Natural killer cell (primary cell): Measurements from ENCODE around the gene MDGA2. TPM values are rescaled to one million over a fixed set of nuclear protein-coding genes. Genes with fewer than 3 reads are reported as not detected.

Source experiments
- ATAC-seq, 3 donors: fragments of 150-1000 bp in 2 of 3; fragments of 200-7000 bp in 1 of 3; cut with Tn5 transposase; 1 replicate in 1 of 3; 2 replicates in 2 of 3; pipeline ENCODE4 v1.10.0; 2021; ENCODE audit warnings: mild to moderate bottlenecking in 2 of 3, moderate library complexity in 2 of 3
- DNase-seq, 2 donors: peaks; one replicate each; pipeline versions ENCODE4 v3.0.0 to v3.0.0-alpha.2; 2013 to 2021; ENCODE audit warnings: mixed read lengths in 1 of 2
- H3K27ac ChIP-seq: one replicate; pipeline ENCODE4 v1.5.1; 2013; ENCODE audit warnings: mild to moderate bottlenecking, low read length
- H3K27me3 ChIP-seq: one replicate; pipeline ENCODE4 v1.6.1; 2013; ENCODE audit warnings: low read length; ENCODE audit not compliant: control insufficient read depth, insufficient read depth
- H3K36me3 ChIP-seq: one replicate; pipeline ENCODE4 v1.6.1; 2013; ENCODE audit warnings: low read length; ENCODE audit not compliant: control insufficient read depth, insufficient read depth
- H3K4me1 ChIP-seq: one replicate; pipeline ENCODE4 v1.6.1; 2013; ENCODE audit warnings: low read length; ENCODE audit not compliant: control insufficient read depth, insufficient read depth
- H3K4me3 ChIP-seq: one replicate; pipeline ENCODE4 v1.5.1; 2013; ENCODE audit warnings: low read length
- H3K9me3 ChIP-seq: one replicate; pipeline ENCODE4 v1.6.1; 2013; ENCODE audit warnings: low read length; ENCODE audit not compliant: control insufficient read depth, insufficient read depth
- H3K27ac Mint-ChIP-seq, 2 donors: one replicate each; pipeline ENCODE4 v1.8.0; 2022; ENCODE audit warnings: mild to moderate bottlenecking in 2 of 2, mixed read lengths in 2 of 2, moderate library complexity in 1 of 2
- H3K27me3 Mint-ChIP-seq, 2 donors: one replicate each; pipeline ENCODE4 v1.8.0; 2022; ENCODE audit warnings: low read depth in 2 of 2, mixed read lengths in 2 of 2
- H3K36me3 Mint-ChIP-seq: one replicate; pipeline ENCODE4 v1.8.0; 2022; ENCODE audit warnings: mixed read lengths
- H3K4me1 Mint-ChIP-seq, 2 donors: one replicate each; pipeline ENCODE4 v1.8.0; 2022; ENCODE audit warnings: mixed read lengths in 2 of 2
- H3K4me3 Mint-ChIP-seq: one replicate; pipeline ENCODE4 v1.8.0; 2022; ENCODE audit warnings: mild to moderate bottlenecking, moderate library complexity, mixed read lengths
- H3K9me3 Mint-ChIP-seq, 2 donors: one replicate each; pipeline ENCODE4 v1.8.0; 2022; ENCODE audit warnings: mixed read lengths in 2 of 2
- WGBS: methylation state at CpG from one replicate; pipeline ENCODE4 v1.1.7; 2013; ENCODE audit warnings: missing lambda C conversion rate; ENCODE audit not compliant: insufficient coverage; 5-methylcytosine and 5-hydroxymethylcytosine counted together
- intact Hi-C: fragments of 100-400 bp; cut with micrococcal nuclease; formaldehyde crosslinking; loops from one replicate; pipeline ENCODE4 v1.14.2; 2022
- total RNA-seq, 4 donors: library from RNA; stranded (reverse); fragments of 120-200 nt in 1 of 4; gene quantifications; one replicate each; pipeline versions ENCODE4 v1.2.3 to v1.2.4, GENCODE V29; 2013 to 2022
- TF ChIP-seq, protein P1 (sequence below): fragments of 200-600 bp; IDR thresholded peaks from one replicate; pipeline ENCODE4 v1.8.0; 2022; ENCODE audit warnings: antibody characterized with exemption

The MDGA2 gene
- total RNA-seq, 3 donors from 2014 or later (not counting 1 experiment from before 2014, with no cell fraction given) = not detected

- Mint-ChIP-seq H3K27me3 (no peaks in the 10 kb centered on the region), H3K9me3 (peaks cover 10 to 12% of the 10 kb centered on the region in 2 donors), H3K4me3 (no peak overlapping the region), H3K36me3 (peaks cover 8% of the 10 kb centered on the region), H3K4me1 (no peaks in the 10 kb centered on the region), H3K27ac (no peak overlapping the region)
- Histone ChIP-seq H3K4me1 (no peaks in the 10 kb centered on the region), H3K9me3 (peaks cover 9% of the 10 kb centered on the region), H3K27me3 (no peaks in the 10 kb centered on the region), H3K27ac (no peak overlapping the region), H3K4me3 (no peak overlapping the region), H3K36me3 (no peaks in the 10 kb centered on the region)
- no peak for ATAC-seq
- DNase-seq = no peak
- intact Hi-C loops = no loop called here
- TF ChIP-seq, protein P1, sequence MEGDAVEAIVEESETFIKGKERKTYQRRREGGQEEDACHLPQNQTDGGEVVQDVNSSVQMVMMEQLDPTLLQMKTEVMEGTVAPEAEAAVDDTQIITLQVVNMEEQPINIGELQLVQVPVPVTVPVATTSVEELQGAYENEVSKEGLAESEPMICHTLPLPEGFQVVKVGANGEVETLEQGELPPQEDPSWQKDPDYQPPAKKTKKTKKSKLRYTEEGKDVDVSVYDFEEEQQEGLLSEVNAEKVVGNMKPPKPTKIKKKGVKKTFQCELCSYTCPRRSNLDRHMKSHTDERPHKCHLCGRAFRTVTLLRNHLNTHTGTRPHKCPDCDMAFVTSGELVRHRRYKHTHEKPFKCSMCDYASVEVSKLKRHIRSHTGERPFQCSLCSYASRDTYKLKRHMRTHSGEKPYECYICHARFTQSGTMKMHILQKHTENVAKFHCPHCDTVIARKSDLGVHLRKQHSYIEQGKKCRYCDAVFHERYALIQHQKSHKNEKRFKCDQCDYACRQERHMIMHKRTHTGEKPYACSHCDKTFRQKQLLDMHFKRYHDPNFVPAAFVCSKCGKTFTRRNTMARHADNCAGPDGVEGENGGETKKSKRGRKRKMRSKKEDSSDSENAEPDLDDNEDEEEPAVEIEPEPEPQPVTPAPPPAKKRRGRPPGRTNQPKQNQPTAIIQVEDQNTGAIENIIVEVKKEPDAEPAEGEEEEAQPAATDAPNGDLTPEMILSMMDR = no peak
- no CpG with 5 or more reads among the region's 1 CpG for WGBS
Observed at GRCh38 chr14:47167402-47167801, 508.0 kb downstream of the MDGA2 start.

DNA sequence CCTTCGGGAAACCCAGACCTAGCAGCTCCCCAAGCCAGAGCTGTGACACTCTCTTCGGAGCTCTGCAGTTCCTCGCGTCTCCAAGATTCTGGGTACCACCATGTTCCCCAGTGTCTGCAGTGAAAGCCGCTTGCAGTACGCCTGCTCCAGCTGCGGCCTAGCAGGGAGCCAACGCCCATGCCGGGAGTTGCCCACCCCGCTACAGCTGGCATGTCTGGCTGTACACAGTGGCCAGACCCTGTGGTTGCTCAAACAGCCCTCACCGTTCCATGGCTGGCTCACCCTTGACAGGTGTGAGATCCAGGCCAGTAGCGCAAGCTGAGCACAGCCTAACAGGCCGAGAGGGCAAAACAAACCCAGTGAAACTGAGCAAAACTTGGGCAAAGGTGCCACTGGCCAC, 520.0 kb downstream of the MDGA2 start:
- Histone ChIP-seq H3K27me3 (no peaks in the 10 kb centered on the region), H3K4me1 (no peaks in the 10 kb centered on the region), H3K27ac (no peak overlapping the region), H3K36me3 (no peaks in the 10 kb centered on the region), H3K9me3 (peaks cover 13% of the 10 kb centered on the region), H3K4me3 (no peak overlapping the region)
- Mint-ChIP-seq H3K36me3 (no peaks in the 10 kb centered on the region), H3K9me3 (peaks cover 13 to 21% of the 10 kb centered on the region in 2 donors), H3K27ac (no peak overlapping the region), H3K4me3 (no peak overlapping the region), H3K4me1 (no peaks in the 10 kb centered on the region), H3K27me3 (no peaks in the 10 kb centered on the region)
- TF ChIP-seq, protein P1 = no peak
- DNase-seq (no peak), ATAC-seq (no peak)
- intact Hi-C loops = no loop called here
- 93% methylated on average over 13 of the region's 13 CpGs for WGBS

DNA sequence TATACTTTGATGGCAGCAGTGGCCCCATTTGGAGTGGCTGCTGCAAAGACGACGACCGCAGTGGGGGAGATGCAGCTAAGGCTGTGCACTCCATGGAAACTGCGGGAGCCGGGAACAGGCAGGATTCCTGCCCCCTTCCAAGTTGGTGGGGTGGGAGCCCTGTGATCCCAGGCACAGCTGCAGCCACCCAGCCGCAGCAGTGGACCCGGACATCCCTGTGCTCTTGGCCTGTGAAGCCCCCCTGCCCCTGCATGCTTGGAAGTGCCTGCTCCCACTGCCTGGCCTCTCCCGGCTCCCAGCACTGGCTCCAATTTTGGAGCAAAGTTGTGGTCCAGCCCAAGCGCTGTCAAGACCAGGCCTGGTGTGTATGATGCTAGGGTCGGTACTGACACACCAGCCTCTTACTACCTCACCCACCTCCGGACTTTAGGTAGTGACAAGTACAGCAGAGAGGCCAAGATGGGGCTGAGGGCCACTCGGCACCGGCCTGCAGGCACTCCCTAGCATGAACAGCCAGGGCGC, 521.1 kb downstream of the MDGA2 start:
- H3K9me3 Mint-ChIP-seq = peaks cover 16 to 21% of the 10 kb centered on the region in 2 donors
- H3K4me1 Mint-ChIP-seq = no peaks in the 10 kb centered on the region
- no peaks in the 10 kb centered on the region for H3K27me3 Mint-ChIP-seq
- peaks cover 13% of the 10 kb centered on the region for H3K9me3 ChIP-seq
- H3K4me1 ChIP-seq = no peaks in the 10 kb centered on the region
- no peaks in the 10 kb centered on the region for H3K27me3 ChIP-seq
- H3K4me3 ChIP-seq = no peak overlapping the region
- DNase-seq = no peak
- no peak overlapping the region for H3K27ac ChIP-seq
- H3K36me3 ChIP-seq = no peaks in the 10 kb centered on the region
- no peak overlapping the region for H3K27ac Mint-ChIP-seq
- H3K4me3 Mint-ChIP-seq = no peak overlapping the region
- H3K36me3 Mint-ChIP-seq = no peaks in the 10 kb centered on the region
- 93% methylated on average over 14 of the region's 14 CpGs for WGBS
- no peak for ATAC-seq
- TF ChIP-seq, protein P1 = no peak
- intact Hi-C loops = no loop called here

DNA sequence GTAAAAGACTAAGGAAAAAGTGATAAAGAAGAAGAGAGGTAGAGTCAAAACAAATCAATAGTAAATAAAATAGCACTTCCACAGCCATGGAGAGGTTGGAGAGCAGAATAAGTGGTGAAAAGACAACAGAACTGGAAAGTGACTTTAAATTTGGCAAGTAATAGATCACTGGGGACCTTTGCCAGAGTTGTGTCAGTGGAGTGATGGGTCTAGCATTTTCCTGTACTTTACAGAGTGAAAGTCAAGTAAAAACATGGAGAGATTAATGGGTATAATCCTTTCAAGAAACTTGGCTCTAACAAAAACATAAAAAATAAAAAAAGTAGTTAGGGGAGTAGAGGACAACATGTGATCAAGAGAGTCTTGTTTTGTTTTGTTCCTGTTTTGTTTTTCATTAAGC, 521.7 kb downstream of the MDGA2 start:
- no peak overlapping the region for H3K27ac Mint-ChIP-seq
- H3K9me3 ChIP-seq = peaks cover 13% of the 10 kb centered on the region
- no peak for ATAC-seq
- H3K27ac ChIP-seq = no peak overlapping the region
- H3K4me3 Mint-ChIP-seq = no peak overlapping the region
- H3K27me3 ChIP-seq = no peaks in the 10 kb centered on the region
- no peaks in the 10 kb centered on the region for H3K4me1 ChIP-seq
- H3K9me3 Mint-ChIP-seq = peaks cover 16 to 18% of the 10 kb centered on the region in 2 donors
- peaks cover under 1% of the 10 kb centered on the region for H3K36me3 Mint-ChIP-seq
- H3K27me3 Mint-ChIP-seq = no peaks in the 10 kb centered on the region
- TF ChIP-seq, protein P1 = no peak
- no peak overlapping the region for H3K4me3 ChIP-seq
- no peaks in the 10 kb centered on the region for H3K4me1 Mint-ChIP-seq
- DNase-seq = no peak
- H3K36me3 ChIP-seq = no peaks in the 10 kb centered on the region
- intact Hi-C loops = no loop called here
